ENCODE measurements around the gene ARL5B. TPM values are rescaled to one million over a fixed set of nuclear protein-coding genes. Genes with fewer than 3 reads are reported as not detected.
"Not testable (repeated sequence)": the region's sequence is repeated elsewhere in the genome, so short reads cannot be mapped to it uniquely, and the experiment has no call there.

The ARL5B gene
- polyA plus RNA-seq, 1 donor (not counting 4 experiments of a cell fraction or from before 2014, with no cell fraction given) = 10.4 TPM

DNA sequence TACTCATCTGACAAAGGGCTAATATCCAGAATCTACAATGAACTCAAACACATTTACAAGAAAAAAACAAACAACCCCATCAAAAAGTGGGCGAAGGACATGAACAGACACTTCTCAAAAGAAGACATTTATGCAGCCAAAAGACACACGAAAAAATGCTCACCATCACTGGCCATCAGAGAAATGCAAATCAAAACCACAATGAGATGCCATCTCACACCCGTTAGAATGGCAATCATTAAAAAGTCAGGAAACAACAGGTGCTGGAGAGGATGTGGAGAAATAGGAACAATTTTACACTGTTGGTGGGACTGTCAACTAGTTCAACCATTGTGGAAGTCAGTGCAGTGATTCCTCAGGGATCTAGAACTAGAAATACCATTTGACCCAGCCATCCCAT lies 26.7 kb upstream of the ARL5B start:
- H3K4me2 ChIP-seq (ENCODE audit: control insufficient read depth, extremely low read depth, insufficient read depth, low read depth, low read length); H3K9ac ChIP-seq (ENCODE audit: control insufficient read depth, extremely low read depth, insufficient read depth, low read length); H3K27me3 ChIP-seq (ENCODE audit: control insufficient read depth, extremely low read depth, insufficient read depth, low read length); H4K20me1 ChIP-seq (ENCODE audit: control insufficient read depth, extremely low read depth, insufficient read depth, low read length); H3K4me1 ChIP-seq (ENCODE audit: control insufficient read depth, extremely low read depth, insufficient read depth, low read length); H3K79me2 ChIP-seq (ENCODE audit: control insufficient read depth, insufficient read depth, low read length); FAIRE-seq; H3K27ac ChIP-seq (ENCODE audit: control insufficient read depth, insufficient read depth, low read length); H3K9me3 ChIP-seq (ENCODE audit: control insufficient read depth, low read depth, low read length); H3K4me3 ChIP-seq (ENCODE audit: control insufficient read depth in 2 of 3, extremely low read depth in 1 of 3, insufficient read depth in 2 of 3, low read depth in 1 of 3, low read length in 3 of 3); H2AFZ ChIP-seq (ENCODE audit: control insufficient read depth, low read length); H3K9me1 ChIP-seq (ENCODE audit: control insufficient read depth, extremely low read depth, insufficient read depth, low read length); dilution Hi-C loops (cut with MboI; ENCODE audit: extremely low pct_ligation_motif_present, low sequenced_read_pairs); H3K36me3 ChIP-seq (ENCODE audit: control insufficient read depth in 2 of 2, extremely low read depth in 1 of 2, insufficient read depth in 2 of 2, low read length in 2 of 2); DNase-seq (ENCODE audit: low read depth, low spot score): not testable (repeated sequence)

DNA sequence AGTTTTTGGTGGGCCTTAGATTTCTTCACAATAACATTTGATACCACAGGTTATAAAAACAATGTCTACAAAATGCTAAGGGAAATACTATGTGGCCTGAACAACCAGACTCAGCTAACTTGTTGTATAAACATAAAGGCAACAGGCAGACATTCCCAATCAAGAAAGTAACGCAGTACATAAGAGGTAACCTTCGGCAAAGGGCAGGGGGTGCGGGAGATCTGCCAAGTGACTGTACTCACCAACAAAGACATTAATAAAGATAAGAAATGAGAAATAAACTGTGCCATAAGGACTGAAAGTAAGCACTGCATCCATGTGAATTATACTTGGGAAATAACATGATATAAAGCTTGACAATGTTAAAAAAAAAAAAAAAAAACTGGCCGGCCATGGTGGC lies 23.2 kb upstream of the ARL5B start:
- H3K4me1 ChIP-seq (ENCODE audit: control insufficient read depth, extremely low read depth, insufficient read depth, low read length) = no peaks in the 10 kb centered on the region
- no peak for FAIRE-seq
- TF ChIP-seq EZH2 (IDR thresholded peaks at IDR 0.05; ENCODE audit: low read length) = no peak
- TF ChIP-seq, protein P1, sequence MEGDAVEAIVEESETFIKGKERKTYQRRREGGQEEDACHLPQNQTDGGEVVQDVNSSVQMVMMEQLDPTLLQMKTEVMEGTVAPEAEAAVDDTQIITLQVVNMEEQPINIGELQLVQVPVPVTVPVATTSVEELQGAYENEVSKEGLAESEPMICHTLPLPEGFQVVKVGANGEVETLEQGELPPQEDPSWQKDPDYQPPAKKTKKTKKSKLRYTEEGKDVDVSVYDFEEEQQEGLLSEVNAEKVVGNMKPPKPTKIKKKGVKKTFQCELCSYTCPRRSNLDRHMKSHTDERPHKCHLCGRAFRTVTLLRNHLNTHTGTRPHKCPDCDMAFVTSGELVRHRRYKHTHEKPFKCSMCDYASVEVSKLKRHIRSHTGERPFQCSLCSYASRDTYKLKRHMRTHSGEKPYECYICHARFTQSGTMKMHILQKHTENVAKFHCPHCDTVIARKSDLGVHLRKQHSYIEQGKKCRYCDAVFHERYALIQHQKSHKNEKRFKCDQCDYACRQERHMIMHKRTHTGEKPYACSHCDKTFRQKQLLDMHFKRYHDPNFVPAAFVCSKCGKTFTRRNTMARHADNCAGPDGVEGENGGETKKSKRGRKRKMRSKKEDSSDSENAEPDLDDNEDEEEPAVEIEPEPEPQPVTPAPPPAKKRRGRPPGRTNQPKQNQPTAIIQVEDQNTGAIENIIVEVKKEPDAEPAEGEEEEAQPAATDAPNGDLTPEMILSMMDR (optimal IDR thresholded peaks at IDR 0.05 in 1 of 3, IDR thresholded peaks at IDR 0.05 in 1 of 3, conservative IDR thresholded peaks at IDR 0.05 in 1 of 3; ENCODE audit: extremely low read depth in 1 of 3, insufficient read depth in 2 of 3, low read length in 3 of 3) = no peak

DNA sequence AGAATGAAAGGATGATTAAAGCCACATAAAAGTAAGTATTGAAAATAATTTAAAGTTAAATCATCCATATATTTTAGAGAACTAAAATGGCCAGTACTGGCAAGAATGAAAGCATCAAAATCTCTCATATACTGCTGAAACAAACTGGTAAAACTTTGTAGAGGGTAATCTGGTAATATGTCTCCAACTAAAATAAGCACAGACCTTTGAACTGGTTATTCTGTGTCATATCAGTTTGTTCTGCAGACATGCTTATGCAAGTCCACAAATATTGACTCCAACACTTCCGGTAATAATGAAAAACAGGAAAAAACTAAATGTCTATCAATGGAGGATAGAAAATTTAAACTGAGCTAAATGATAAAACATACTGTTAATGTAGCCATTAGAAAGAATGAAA lies 21.8 kb upstream of the ARL5B start:
- H3K9ac ChIP-seq (ENCODE audit: control insufficient read depth, extremely low read depth, insufficient read depth, low read length); H3K4me1 ChIP-seq (ENCODE audit: control insufficient read depth, extremely low read depth, insufficient read depth, low read length); H3K9me3 ChIP-seq (ENCODE audit: control insufficient read depth, low read depth, low read length); H3K27ac ChIP-seq (ENCODE audit: control insufficient read depth, insufficient read depth, low read length); H3K4me2 ChIP-seq (ENCODE audit: control insufficient read depth, extremely low read depth, insufficient read depth, low read depth, low read length); H2AFZ ChIP-seq (ENCODE audit: control insufficient read depth, low read length); H3K4me3 ChIP-seq (ENCODE audit: control insufficient read depth in 2 of 3, extremely low read depth in 1 of 3, insufficient read depth in 2 of 3, low read depth in 1 of 3, low read length in 3 of 3); H3K79me2 ChIP-seq (ENCODE audit: control insufficient read depth, insufficient read depth, low read length); DNase-seq (ENCODE audit: low read depth, low spot score); H3K27me3 ChIP-seq (ENCODE audit: control insufficient read depth, extremely low read depth, insufficient read depth, low read length); H3K9me1 ChIP-seq (ENCODE audit: control insufficient read depth, extremely low read depth, insufficient read depth, low read length); H4K20me1 ChIP-seq (ENCODE audit: control insufficient read depth, extremely low read depth, insufficient read depth, low read length); dilution Hi-C loops (cut with MboI; ENCODE audit: extremely low pct_ligation_motif_present, low sequenced_read_pairs); FAIRE-seq; H3K36me3 ChIP-seq (ENCODE audit: control insufficient read depth in 2 of 2, extremely low read depth in 1 of 2, insufficient read depth in 2 of 2, low read length in 2 of 2): not testable (repeated sequence)

More for the DNA sequence above, 23.2 kb upstream of the ARL5B start:
- H4K20me1 ChIP-seq (ENCODE audit: control insufficient read depth, extremely low read depth, insufficient read depth, low read length) = no peaks in the 10 kb centered on the region
- H3K9me1 ChIP-seq (ENCODE audit: control insufficient read depth, extremely low read depth, insufficient read depth, low read length) = no peaks in the 10 kb centered on the region
- H3K36me3 ChIP-seq (ENCODE audit: control insufficient read depth in 2 of 2, extremely low read depth in 1 of 2, insufficient read depth in 2 of 2, low read length in 2 of 2) = no peaks in the 10 kb centered on the region
- no peak overlapping the region for H3K4me3 ChIP-seq (ENCODE audit: control insufficient read depth in 2 of 3, extremely low read depth in 1 of 3, insufficient read depth in 2 of 3, low read depth in 1 of 3, low read length in 3 of 3)
- no peak overlapping the region for H3K4me2 ChIP-seq (ENCODE audit: control insufficient read depth, extremely low read depth, insufficient read depth, low read depth, low read length)
- no peak for DNase-seq (ENCODE audit: low read depth, low spot score)
- no peak overlapping the region for H3K27ac ChIP-seq (ENCODE audit: control insufficient read depth, insufficient read depth, low read length)
- no peak overlapping the region for H2AFZ ChIP-seq (ENCODE audit: control insufficient read depth, low read length)
- dilution Hi-C loops (cut with MboI; ENCODE audit: extremely low pct_ligation_motif_present, low sequenced_read_pairs) = no loop called here
- H3K27me3 ChIP-seq (ENCODE audit: control insufficient read depth, extremely low read depth, insufficient read depth, low read length) = no peaks in the 10 kb centered on the region
- no peaks in the 10 kb centered on the region for H3K79me2 ChIP-seq (ENCODE audit: control insufficient read depth, insufficient read depth, low read length)
- H3K9ac ChIP-seq (ENCODE audit: control insufficient read depth, extremely low read depth, insufficient read depth, low read length) = no peak overlapping the region
- H3K9me3 ChIP-seq (ENCODE audit: control insufficient read depth, low read depth, low read length) = no peaks in the 10 kb centered on the region

DNA sequence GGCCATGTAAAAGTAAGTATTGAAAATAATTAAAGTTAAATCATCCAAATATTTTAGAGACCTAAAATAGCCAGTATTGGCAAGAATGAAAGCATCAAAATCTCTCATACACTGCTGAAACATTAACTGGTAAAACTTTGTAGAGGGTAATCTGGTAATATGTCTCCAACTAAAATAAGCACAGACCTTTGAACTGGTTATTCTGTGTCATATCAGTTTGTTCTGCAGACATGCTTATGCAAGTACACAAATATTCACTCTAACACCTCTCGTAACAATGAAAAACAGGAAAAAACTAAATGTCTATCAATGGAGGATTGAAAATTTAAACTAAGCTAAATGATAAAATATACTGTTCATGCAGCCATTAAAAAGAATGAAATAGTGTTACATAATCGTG lies 19.5 kb upstream of the ARL5B start:
- FAIRE-seq; dilution Hi-C loops (cut with MboI; ENCODE audit: extremely low pct_ligation_motif_present, low sequenced_read_pairs): not testable (repeated sequence)

More for the DNA sequence above, 19.5 kb upstream of the ARL5B start:
- not testable (repeated sequence) for H3K27ac ChIP-seq (ENCODE audit: control insufficient read depth, insufficient read depth, low read length); H3K79me2 ChIP-seq (ENCODE audit: control insufficient read depth, insufficient read depth, low read length); H3K4me3 ChIP-seq (ENCODE audit: control insufficient read depth in 2 of 3, extremely low read depth in 1 of 3, insufficient read depth in 2 of 3, low read depth in 1 of 3, low read length in 3 of 3); H3K36me3 ChIP-seq (ENCODE audit: control insufficient read depth in 2 of 2, extremely low read depth in 1 of 2, insufficient read depth in 2 of 2, low read length in 2 of 2); H2AFZ ChIP-seq (ENCODE audit: control insufficient read depth, low read length); H3K9me1 ChIP-seq (ENCODE audit: control insufficient read depth, extremely low read depth, insufficient read depth, low read length); H3K9ac ChIP-seq (ENCODE audit: control insufficient read depth, extremely low read depth, insufficient read depth, low read length); H3K4me2 ChIP-seq (ENCODE audit: control insufficient read depth, extremely low read depth, insufficient read depth, low read depth, low read length); DNase-seq (ENCODE audit: low read depth, low spot score); H4K20me1 ChIP-seq (ENCODE audit: control insufficient read depth, extremely low read depth, insufficient read depth, low read length); H3K9me3 ChIP-seq (ENCODE audit: control insufficient read depth, low read depth, low read length); H3K4me1 ChIP-seq (ENCODE audit: control insufficient read depth, extremely low read depth, insufficient read depth, low read length); H3K27me3 ChIP-seq (ENCODE audit: control insufficient read depth, extremely low read depth, insufficient read depth, low read length)
